Adrenal gland (tissue), 5 donors: ENCODE results near the gene PPP2R5C.

Source experiments
- CTCF ChIP-seq, 6 experiments: fragments of 450-650 bp in 4 of 6; fragments of 200-600 bp in 2 of 6; sonication (generic) in 1 of 6; IDR thresholded peaks; 1 replicate in 5 of 6; 2 replicates in 1 of 6; pipeline versions ENCODE4 v1.5.1 to v1.8.0; 2016 to 2021; ENCODE audit warnings: antibody characterized with exemption in 6 of 6, mild to moderate bottlenecking in 2 of 6, moderate library complexity in 1 of 6
- POLR2A ChIP-seq, 2 donors: fragments of 450-650 bp; IDR thresholded peaks; one replicate each; pipeline ENCODE4 v1.6.1; 2017; ENCODE audit warnings: antibody characterized with exemption in 2 of 2, mild to moderate bottlenecking in 2 of 2, moderate library complexity in 1 of 2
- donor health status: DM: no; HTN: no; CAD: no.

GRCh38 chr14:101962503-101962874 is 201.0 kb downstream of the PPP2R5C start:
- TF ChIP-seq CTCF (IDR thresholded peaks at IDR 0.05) (no peak), POLR2A (IDR thresholded peaks at IDR 0.05) (no peak)
